Caki2 (cell line): ENCODE measurements around the gene MGAT4B. TPM values are rescaled to one million over a fixed set of nuclear protein-coding genes. Genes with fewer than 3 reads are reported as not detected.

ENCODE experiments used
- DNase-seq: peaks from one replicate; pipeline ENCODE4 v3.0.0-alpha.2; 2015; ENCODE audit warnings: low read depth
- in situ Hi-C: cut with HindIII; loops from 2 replicates; pipeline ENCODE4 v1.10.0; 2016; ENCODE audit warnings: low sequenced_read_pairs, low pct_unique_long_range_greater_than_20kb, mixed read lengths
- total RNA-seq: library from RNA; depleted of rRNA; stranded (reverse); fragments of >200 nt; shearing (Covaris generic); gene quantifications from 2 replicates; pipeline ENCODE4 v1.2.3, GENCODE V29; 2014; ENCODE audit warnings: low replicate concordance

The MGAT4B gene
- total RNA-seq, 1 experiment from 2014 or later: 656 TPM

GRCh38 chr5:179816796-179817469 is 10.3 kb upstream of the MGAT4B start:
- in situ Hi-C loops: no loop called here
- no peak for DNase-seq

GRCh38 chr5:179816401-179816795 is 9.7 kb upstream of the MGAT4B start:
- in situ Hi-C loops: no loop called here
- DNase-seq: no peak

GRCh38 chr5:179815491-179816249 is 9.0 kb upstream of the MGAT4B start:
- in situ Hi-C loops: no loop called here

GRCh38 chr5:179814090-179814489 is 7.4 kb upstream of the MGAT4B start:
- in situ Hi-C loops: no loop called here

More at GRCh38 chr5:179815491-179816249, 9.0 kb upstream of the MGAT4B start:
- no peak for DNase-seq

GRCh38 chr5:179812997-179813607 is 6.4 kb upstream of the MGAT4B start:
- in situ Hi-C loops: no loop called here

More at GRCh38 chr5:179814090-179814489, 7.4 kb upstream of the MGAT4B start:
- no peak for DNase-seq

GRCh38 chr5:179812135-179812825 is 5.6 kb upstream of the MGAT4B start:
- no peak for DNase-seq
- in situ Hi-C loops: no loop called here

More at GRCh38 chr5:179812997-179813607, 6.4 kb upstream of the MGAT4B start:
- no peak for DNase-seq

GRCh38 chr5:179805529-179806249 is 977 bp downstream of the MGAT4B start:
- in situ Hi-C loops: no loop called here
- peak; percentile 45 for DNase-seq

- in situ Hi-C loops: no loop called here
- no peak for DNase-seq
Observed at GRCh38 chr5:179805070-179805528, 1.6 kb downstream of the MGAT4B start.

- no peak for DNase-seq
- in situ Hi-C loops: no loop called here
Observed at GRCh38 chr5:179804555-179804947, 2.1 kb downstream of the MGAT4B start.

- peak; percentile 38 for DNase-seq
- in situ Hi-C loops: no loop called here
Observed at GRCh38 chr5:179803651-179804554, 2.8 kb downstream of the MGAT4B start.

GRCh38 chr5:179802950-179803562 is 3.6 kb downstream of the MGAT4B start:
- DNase-seq: no peak
- in situ Hi-C loops: no loop called here

- DNase-seq: no peak
- in situ Hi-C loops: no loop called here
Observed at GRCh38 chr5:179802207-179802883, 4.3 kb downstream of the MGAT4B start.

GRCh38 chr5:179801304-179802206 is 5.1 kb downstream of the MGAT4B start:
- in situ Hi-C loops: no loop called here
- DNase-seq: no peak

- DNase-seq: no peak
- in situ Hi-C loops: no loop called here
Observed at GRCh38 chr5:179800696-179801201, 5.9 kb downstream of the MGAT4B start.

- in situ Hi-C loops: no loop called here
- DNase-seq: no peak
Observed at GRCh38 chr5:179800071-179800695, 6.5 kb downstream of the MGAT4B start.
